Glomerular endothelial cell (primary cell): ENCODE results near the gene MCU. TPM values are rescaled to one million over a fixed set of nuclear protein-coding genes. Genes with fewer than 3 reads are reported as not detected.
"Not testable (repeated sequence)": the region's sequence is repeated elsewhere in the genome, so short reads cannot be mapped to it uniquely, and the experiment has no call there.

Source experiments
- DNase-seq: peaks from one replicate; pipeline ENCODE4 v3.0.0-alpha.2; 2011; ENCODE audit warnings: low read depth, low spot score; ENCODE audit errors: extremely low read depth
- total RNA-seq: library from RNA; depleted of rRNA; stranded (reverse); fragments of >200 nt; gene quantifications from 2 replicates; pipeline ENCODE4 v1.2.3, GENCODE V29; 2015

Gene MCU
- total RNA-seq, 1 donor from 2014 or later: 24.6 TPM

GRCh38 chr10:72685264-72685921, 6.5 kb upstream of the MCU start:
- no peak for DNase-seq

DNA sequence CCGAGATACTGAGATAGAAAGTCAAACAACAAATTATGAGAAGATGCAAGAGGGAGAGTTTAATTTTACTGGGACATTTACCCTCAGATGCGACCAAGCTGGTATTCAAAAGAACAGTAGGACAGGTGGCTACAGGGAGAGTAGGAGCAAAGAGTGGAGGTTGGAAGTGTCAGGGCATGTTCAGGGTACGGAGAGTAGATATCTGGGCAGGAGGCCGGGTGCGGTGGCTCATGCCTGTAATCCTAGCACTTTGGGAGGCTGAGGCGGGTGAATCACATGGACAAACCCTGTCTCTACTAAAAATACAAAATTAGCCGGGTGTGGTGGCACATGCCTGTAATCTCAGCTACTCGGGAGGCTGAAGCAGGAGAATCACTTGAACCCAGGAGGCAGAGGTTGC, 5.5 kb upstream of the MCU start:
- DNase-seq: not testable (repeated sequence)

DNA sequence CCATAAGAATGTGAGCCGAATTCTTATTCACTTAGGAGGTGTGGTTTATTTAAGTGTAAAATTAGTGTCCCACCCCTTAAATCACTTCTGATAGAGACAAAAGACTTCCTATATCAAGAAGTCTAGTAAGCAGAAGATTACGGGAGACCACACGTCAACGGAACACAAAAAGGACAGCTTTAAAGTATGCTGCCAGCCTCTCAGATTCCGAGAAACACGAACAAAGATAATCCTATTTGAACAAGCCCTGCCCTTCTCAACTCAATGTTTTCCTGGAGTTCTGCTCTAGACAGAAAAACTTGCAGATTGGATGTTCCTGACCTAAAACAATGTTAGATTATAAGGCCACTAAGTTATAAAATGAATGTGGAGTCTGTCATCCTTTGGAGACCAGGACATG, 4.9 kb upstream of the MCU start:
- no peak for DNase-seq

DNA sequence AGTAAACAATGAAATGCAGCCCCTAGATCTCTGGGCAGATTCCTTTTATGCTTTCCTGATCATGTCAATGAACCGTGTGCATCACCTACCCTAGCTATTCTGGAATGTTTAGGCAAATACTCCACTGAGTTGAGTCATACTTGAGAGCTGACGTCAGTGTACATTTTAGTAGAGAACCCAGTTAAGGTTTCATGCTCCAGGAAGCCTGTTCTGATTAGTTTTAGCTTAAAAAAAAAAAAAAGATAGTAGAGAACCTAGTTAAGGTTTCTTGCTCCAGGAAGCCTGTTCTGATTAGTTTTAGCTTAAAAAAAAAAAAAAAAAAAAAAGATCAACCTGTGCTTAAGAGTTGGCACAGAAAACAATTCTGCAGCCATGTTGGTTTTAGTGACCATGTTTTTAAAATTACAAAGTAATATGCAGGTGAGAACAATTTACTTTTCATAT, 3.7 kb upstream of the MCU start:
- DNase-seq: no peak

- DNase-seq: no peak
Observed at GRCh38 chr10:72689660-72690059, 2.3 kb upstream of the MCU start.

GRCh38 chr10:72690071-72690755, 1.7 kb upstream of the MCU start:
- DNase-seq: no peak

GRCh38 chr10:72691470-72691862, 477 bp upstream of the MCU start:
- DNase-seq: no peak

- no peak for DNase-seq
Observed at GRCh38 chr10:72692744-72692993, 726 bp downstream of the MCU start.

DNA sequence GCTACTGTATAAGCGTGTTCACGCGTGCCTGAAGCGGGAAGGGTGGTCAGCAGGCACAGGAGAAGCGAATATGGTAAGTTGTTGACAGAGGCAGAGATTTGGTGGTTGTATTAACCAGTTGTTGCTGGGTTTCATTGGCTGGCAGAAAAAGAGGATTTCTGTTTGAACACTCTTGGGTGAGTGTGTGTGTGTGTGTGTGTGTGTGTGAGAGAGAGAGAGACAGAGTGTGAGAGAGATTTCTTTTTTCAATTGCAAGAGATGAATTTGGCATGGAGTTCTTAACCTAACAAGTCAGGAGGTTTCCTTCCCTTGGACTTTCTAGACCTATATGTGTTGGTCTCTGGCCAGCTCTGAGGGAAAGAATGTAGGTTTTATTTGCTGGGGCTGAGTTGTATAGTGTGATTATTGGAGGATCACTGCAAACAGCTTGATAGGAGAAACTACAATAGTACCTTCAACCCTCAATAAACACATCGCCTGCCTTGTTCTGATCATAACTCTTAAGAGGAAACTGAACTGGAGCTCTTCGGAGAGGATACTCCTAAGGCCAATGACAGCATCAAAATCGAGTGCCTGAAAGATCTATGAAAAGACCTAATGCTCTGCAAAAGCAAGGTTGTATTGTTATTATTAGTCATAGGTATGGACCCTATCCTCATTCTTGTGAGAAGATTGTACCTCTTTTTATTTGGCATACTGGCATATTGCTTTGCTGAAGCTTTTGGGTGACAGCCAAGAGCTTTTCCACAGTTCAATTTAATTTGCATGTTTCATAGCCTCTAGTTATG, 1.2 kb downstream of the MCU start:
- no peak for DNase-seq

DNA sequence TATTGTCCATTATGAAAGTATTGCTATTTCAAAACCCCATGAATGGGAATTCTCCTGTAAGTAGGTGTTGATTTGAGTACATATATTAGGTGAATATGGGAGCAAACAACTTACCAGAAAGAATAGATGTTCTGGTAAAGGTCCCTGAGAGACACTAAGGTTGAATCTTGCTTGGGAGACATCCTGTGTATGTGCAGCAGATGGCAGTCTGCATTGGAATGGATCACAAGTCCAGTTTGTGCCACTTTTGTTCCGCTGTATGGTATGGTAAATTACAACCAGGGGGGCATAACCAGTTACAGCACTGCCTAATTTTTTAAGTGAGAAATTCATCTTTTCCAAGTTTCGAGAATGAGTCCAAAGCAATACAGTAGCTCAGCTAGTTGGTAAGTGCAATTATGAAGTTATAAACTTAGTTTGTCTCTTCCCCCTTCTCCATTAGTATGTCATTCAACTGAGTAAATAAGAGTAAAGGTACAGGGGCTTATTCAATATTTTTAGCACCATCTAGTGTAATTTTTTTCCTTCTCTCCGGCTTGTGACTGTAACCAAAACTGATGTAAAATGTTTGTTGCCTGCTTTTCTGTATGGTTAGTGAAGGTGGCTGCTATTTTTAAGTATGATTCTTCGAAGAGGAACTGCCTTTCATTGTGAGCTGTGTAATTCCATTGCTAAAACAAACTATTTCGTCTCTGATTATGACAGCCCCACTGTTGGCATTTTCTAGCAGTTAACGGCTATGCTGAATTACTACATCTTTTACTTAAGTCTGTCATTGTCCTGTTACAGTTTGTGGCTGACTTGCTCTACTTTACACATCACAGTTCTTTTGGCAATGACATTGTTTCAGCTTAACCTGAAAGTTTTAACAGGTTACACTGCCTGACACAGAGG, 2.8 kb downstream of the MCU start:
- no peak for DNase-seq

- DNase-seq: no peak
Observed at GRCh38 chr10:72695496-72695895, 3.6 kb downstream of the MCU start.

DNA sequence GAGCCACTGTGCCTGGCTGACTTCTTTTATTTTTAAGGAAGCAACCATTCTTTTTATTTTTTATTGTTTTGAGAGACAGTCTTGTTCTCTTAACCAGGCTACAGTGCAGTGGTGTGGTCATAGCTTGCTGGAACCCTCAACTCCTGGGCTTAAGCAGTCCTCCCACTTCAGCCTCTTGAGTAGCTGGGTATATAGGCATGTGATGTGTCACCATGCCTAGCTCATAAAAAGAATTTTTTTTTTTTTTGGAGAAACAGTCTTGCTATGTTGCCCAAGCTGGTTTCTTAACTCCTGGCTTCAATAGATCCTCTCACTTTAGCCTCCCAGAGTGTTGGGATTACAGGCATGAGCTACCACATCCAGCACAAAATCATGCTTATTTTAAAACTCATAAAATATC, 5.8 kb downstream of the MCU start:
- DNase-seq: no peak

DNA sequence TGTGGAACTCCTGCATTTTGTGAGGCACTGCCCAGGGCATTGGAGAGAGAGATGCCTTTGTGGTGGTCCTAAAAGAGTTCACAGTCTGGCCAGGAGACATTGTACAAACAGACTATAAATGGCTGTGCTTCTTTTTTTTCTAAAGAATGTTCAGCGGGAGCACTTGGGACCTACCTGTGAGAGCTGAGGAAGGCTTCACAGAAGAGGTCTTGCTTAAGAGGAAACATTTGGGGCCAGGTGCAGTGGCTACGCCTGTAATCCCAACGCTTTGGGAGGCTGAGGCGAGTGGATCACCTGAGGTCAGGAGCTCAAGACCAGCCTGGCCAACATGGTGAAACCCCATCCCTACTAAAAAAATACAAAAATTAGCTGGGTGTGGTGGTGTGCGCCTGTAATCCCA, 10.5 kb downstream of the MCU start:
- DNase-seq: not testable (repeated sequence)

- DNase-seq: no peak
Observed at GRCh38 chr10:72702868-72703581, 11.1 kb downstream of the MCU start.

DNA sequence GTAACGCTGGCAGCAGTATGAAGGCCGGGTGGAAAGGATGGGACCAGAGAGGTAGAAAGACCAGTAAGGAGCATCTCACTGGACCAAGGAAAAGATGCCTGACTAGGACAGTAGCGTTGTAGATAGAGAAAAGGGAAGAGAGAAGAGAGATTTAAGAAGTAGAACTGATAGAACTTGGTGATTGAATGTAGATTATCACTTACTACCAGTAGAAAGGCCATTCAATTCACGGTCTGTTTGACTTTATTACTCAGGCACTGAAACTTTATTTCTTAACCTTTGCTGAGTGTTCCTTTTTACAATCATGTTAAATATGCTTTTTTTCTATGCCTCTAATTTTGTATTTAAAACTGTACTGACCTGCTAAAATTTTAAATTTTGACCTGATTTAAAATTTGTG, 12.2 kb downstream of the MCU start:
- no peak for DNase-seq

DNA sequence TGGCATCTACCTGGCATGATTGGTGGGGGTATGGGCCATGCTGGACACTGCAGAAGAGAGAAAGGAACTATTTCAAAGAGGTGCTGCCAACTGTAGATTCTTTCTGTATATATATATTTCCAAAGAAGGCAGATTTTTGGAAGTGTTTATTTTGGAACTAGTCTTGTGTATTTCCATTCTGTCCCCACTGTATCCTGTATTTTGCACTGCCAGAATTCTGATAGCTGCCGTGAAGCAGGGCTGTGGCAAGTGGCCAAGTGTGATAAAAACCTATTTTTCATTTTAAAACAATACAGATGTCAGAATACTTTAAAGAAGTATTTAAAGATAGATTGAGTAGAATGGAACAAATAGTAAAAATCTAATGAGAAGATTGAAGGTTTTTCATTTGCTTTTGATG, 17.1 kb downstream of the MCU start:
- DNase-seq: no peak

DNA sequence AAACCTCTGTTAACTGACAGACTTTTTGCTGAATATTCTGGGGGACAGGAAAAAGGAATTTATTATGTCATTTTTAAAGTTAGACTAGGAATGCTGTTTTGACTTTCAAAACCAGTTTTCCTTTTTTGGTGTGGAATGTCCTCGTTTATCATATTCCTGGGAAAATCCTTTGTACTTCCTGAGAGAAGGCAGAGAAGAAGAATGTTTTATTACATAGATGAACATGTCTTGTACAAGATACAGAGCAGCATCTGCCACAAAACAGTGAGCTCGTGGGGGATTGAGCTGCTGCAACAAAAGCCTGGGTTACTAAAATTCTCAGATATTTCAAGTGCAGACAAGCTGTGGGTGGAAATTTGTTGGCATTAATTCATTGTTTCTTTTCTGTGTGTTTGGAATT, 20.2 kb downstream of the MCU start:
- no peak for DNase-seq

DNA sequence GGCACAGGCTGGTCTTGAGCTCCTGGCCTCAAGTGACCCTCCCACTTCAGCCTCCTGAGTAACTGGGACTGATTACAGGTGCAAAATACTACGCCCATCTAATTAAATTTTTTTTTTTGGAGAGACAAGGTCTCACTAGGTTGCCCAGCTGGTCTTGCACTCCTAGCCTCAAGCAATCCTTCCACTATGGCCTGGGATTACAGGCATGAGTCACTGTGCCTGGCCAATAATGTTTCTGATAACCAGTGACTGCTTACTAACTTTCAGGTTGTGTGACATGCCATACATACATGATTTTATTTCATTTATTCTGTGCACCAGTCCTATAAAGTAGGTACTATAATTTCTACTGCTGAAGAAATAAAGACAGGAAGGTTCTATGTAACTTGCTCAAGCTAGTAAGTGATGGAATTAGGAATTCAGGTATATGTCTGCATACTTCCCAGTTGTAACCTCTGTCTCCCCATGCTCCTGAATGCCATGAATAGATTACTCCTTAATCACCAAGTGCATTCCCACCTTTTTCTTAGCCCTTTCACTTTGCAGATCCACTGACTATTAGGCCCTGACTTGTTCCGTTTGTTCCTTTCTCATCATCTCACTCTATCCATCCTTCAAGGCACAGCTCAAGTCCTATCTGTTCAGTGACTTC, 28.1 kb downstream of the MCU start:
- DNase-seq: no peak

DNA sequence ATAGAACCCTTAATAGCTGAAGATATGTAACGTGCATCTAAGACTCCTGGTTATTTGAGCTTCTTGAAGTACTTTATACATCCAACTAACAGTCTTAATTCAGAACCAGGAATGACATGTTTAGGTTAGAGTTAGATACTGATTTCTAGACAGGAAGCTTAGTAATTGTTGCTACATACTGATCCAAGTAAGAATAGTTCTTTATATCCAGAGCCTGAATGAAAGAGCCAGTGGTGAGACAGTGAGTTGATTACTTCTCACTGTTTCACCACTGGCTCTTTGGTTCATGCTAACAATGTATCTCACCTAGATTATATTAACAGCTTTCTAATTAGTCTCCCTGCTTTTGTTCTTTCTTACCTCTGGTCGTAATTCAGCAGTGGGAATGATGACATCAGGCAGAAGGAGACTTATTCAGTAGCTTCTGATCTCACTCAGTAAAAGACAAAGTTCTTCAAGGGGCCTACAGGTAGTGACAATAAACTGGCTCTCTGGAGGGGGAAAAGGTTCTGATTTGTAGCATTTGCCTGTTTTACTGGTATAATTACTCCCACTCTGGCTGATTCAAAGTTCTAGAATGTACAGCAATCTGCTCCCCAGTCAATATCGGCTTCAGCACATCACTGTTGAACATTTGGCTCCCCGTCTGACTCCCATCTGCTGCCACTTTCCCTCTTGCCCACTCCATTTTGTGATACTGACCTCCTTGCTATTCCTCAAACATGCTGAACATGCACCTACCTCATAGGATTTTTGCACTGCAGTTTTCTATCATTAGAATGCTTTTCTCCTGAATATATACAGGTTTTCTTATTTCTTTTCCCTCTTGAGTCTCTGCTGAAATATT, 29.1 kb downstream of the MCU start:
- no peak for DNase-seq
